SK-N-SH (cell line): ENCODE results near the gene FERD3L.

Experiments used
- FOSL2 ChIP-seq: IDR thresholded peaks from 2 replicates; pipeline ENCODE4 v1.4.0; 2012; ENCODE audit warnings: low read depth, mild to moderate bottlenecking, moderate library complexity, borderline replicate concordance
- IRF3 ChIP-seq: fragments of 150-350 bp; IDR thresholded peaks from 2 replicates; pipeline ENCODE4 v1.6.1; 2016; ENCODE audit warnings: mild to moderate bottlenecking, low read depth, low read length
- POLR2AphosphoS5 ChIP-seq: IDR thresholded peaks from 2 replicates; pipeline ENCODE4 v1.6.1; 2012; ENCODE audit warnings: low read depth, low read length
- RXRA ChIP-seq: IDR thresholded peaks from 2 replicates; pipeline ENCODE4 v1.4.0; 2012; ENCODE audit warnings: low read depth, mild to moderate bottlenecking, borderline replicate concordance
- SIN3A ChIP-seq: IDR thresholded peaks from 2 replicates; pipeline ENCODE4 v1.6.1; 2012; ENCODE audit warnings: low read depth, mild to moderate bottlenecking, low read length, moderate library complexity, borderline replicate concordance
- TAF1 ChIP-seq: IDR thresholded peaks from 2 replicates; pipeline ENCODE4 v1.6.1; 2012; ENCODE audit warnings: low read depth, mild to moderate bottlenecking, low read length, moderate library complexity, borderline replicate concordance
- TF ChIP-seq, protein P1 (sequence below): IDR thresholded peaks from 2 replicates; pipeline ENCODE4 v1.4.0; 2012; ENCODE audit warnings: low read depth, borderline replicate concordance
- TF ChIP-seq, protein P2 (sequence below): fragments of 200-600 bp; sonication (generic); IDR thresholded peaks from 2 replicates; pipeline ENCODE4 v1.6.1; 2017; ENCODE audit warnings: antibody characterized with exemption, mild to moderate bottlenecking, moderate library complexity
- TF ChIP-seq, protein P3 (sequence below): IDR thresholded peaks from 2 replicates; pipeline ENCODE4 v1.6.1; 2012; ENCODE audit warnings: mild to moderate bottlenecking, low read depth, low read length, moderate library complexity

DNA sequence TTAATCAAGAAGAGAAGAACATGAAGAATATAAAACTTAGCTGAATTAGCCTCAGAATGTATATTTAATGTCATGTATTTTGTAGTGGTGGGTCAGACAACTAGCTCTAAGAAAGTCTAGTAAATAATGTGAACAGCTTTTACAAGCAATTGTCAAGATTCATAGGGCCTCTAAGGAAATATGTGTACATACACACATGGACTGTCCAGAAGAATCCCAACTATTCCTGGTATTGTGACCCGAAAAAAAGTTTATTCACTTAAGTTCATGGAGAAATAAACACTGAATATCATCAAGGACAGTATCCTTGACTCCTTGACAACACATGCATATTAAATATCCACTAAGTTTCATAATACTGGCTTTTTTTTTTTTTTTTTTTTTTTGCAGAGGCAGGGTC, 16.4 kb downstream of the FERD3L start:
- TF ChIP-seq, protein P1, sequence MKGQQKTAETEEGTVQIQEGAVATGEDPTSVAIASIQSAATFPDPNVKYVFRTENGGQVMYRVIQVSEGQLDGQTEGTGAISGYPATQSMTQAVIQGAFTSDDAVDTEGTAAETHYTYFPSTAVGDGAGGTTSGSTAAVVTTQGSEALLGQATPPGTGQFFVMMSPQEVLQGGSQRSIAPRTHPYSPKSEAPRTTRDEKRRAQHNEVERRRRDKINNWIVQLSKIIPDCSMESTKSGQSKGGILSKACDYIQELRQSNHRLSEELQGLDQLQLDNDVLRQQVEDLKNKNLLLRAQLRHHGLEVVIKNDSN = no peak
- TF ChIP-seq, protein P2, sequence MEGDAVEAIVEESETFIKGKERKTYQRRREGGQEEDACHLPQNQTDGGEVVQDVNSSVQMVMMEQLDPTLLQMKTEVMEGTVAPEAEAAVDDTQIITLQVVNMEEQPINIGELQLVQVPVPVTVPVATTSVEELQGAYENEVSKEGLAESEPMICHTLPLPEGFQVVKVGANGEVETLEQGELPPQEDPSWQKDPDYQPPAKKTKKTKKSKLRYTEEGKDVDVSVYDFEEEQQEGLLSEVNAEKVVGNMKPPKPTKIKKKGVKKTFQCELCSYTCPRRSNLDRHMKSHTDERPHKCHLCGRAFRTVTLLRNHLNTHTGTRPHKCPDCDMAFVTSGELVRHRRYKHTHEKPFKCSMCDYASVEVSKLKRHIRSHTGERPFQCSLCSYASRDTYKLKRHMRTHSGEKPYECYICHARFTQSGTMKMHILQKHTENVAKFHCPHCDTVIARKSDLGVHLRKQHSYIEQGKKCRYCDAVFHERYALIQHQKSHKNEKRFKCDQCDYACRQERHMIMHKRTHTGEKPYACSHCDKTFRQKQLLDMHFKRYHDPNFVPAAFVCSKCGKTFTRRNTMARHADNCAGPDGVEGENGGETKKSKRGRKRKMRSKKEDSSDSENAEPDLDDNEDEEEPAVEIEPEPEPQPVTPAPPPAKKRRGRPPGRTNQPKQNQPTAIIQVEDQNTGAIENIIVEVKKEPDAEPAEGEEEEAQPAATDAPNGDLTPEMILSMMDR = no peak
- TF ChIP-seq TAF1 (no peak), SIN3A (no peak), POLR2AphosphoS5 (no peak), IRF3 (no peak), FOSL2 (no peak), RXRA (no peak)
- TF ChIP-seq, protein P3, sequence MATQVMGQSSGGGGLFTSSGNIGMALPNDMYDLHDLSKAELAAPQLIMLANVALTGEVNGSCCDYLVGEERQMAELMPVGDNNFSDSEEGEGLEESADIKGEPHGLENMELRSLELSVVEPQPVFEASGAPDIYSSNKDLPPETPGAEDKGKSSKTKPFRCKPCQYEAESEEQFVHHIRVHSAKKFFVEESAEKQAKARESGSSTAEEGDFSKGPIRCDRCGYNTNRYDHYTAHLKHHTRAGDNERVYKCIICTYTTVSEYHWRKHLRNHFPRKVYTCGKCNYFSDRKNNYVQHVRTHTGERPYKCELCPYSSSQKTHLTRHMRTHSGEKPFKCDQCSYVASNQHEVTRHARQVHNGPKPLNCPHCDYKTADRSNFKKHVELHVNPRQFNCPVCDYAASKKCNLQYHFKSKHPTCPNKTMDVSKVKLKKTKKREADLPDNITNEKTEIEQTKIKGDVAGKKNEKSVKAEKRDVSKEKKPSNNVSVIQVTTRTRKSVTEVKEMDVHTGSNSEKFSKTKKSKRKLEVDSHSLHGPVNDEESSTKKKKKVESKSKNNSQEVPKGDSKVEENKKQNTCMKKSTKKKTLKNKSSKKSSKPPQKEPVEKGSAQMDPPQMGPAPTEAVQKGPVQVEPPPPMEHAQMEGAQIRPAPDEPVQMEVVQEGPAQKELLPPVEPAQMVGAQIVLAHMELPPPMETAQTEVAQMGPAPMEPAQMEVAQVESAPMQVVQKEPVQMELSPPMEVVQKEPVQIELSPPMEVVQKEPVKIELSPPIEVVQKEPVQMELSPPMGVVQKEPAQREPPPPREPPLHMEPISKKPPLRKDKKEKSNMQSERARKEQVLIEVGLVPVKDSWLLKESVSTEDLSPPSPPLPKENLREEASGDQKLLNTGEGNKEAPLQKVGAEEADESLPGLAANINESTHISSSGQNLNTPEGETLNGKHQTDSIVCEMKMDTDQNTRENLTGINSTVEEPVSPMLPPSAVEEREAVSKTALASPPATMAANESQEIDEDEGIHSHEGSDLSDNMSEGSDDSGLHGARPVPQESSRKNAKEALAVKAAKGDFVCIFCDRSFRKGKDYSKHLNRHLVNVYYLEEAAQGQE = no peak
